Embryonic facial prominence (tissue), 1 donor: ENCODE data around the gene LIMS1.
"Not testable (repeated sequence)": the region's sequence is repeated elsewhere in the genome, so short reads cannot be mapped to it uniquely, and the experiment has no call there.

Experiments used
- DNase-seq: peaks from one replicate; pipeline ENCODE4 v3.0.0-alpha.2; 2016; ENCODE audit errors: extremely low spot score

The LIMS1 gene

GRCh38 chr2:108552566-108552965, 18.3 kb downstream of the LIMS1 start:
- no peak for DNase-seq

- DNase-seq = no peak
These were observed 19.1 kb downstream of the LIMS1 start for GRCh38 chr2:108553209-108553919.

- DNase-seq = no peak
These were observed 20.3 kb downstream of the LIMS1 start for GRCh38 chr2:108554528-108554927.

- DNase-seq = no peak
These were observed 21.3 kb downstream of the LIMS1 start for GRCh38 chr2:108555572-108555971.

GRCh38 chr2:108556581-108556980, 22.3 kb downstream of the LIMS1 start:
- not testable (repeated sequence) for DNase-seq

GRCh38 chr2:108560241-108560811, 26.1 kb downstream of the LIMS1 start:
- DNase-seq = no peak

- DNase-seq = no peak
These were observed 26.7 kb downstream of the LIMS1 start for GRCh38 chr2:108560895-108561530.

- DNase-seq = no peak
These were observed 28.0 kb downstream of the LIMS1 start for GRCh38 chr2:108562274-108562673.

- DNase-seq = no peak
These were observed 30.2 kb downstream of the LIMS1 start for GRCh38 chr2:108564510-108564909.

GRCh38 chr2:108565778-108566375, 31.6 kb downstream of the LIMS1 start:
- DNase-seq = no peak

GRCh38 chr2:108570416-108570815, 36.1 kb downstream of the LIMS1 start:
- DNase-seq = no peak

GRCh38 chr2:108571286-108571685, 37.0 kb downstream of the LIMS1 start:
- DNase-seq = no peak

GRCh38 chr2:108573061-108573460, 38.8 kb downstream of the LIMS1 start:
- no peak for DNase-seq

GRCh38 chr2:108574332-108574731, 40.1 kb downstream of the LIMS1 start:
- no peak for DNase-seq

GRCh38 chr2:108575132-108575966, 41.1 kb downstream of the LIMS1 start:
- no peak for DNase-seq

- DNase-seq = no peak
These were observed 42.8 kb downstream of the LIMS1 start for GRCh38 chr2:108577099-108577498.

- DNase-seq = no peak
These were observed 45.4 kb downstream of the LIMS1 start for GRCh38 chr2:108579623-108580022.

GRCh38 chr2:108580050-108580449, 45.8 kb downstream of the LIMS1 start:
- no peak for DNase-seq

- DNase-seq = peak; percentile 27
These were observed 49.7 kb downstream of the LIMS1 start for GRCh38 chr2:108583903-108584520.

- DNase-seq = no peak
These were observed 51.2 kb downstream of the LIMS1 start for GRCh38 chr2:108585436-108585835.

- no peak for DNase-seq
These were observed 51.8 kb downstream of the LIMS1 start for GRCh38 chr2:108586116-108586515.
